ENCODE measurements around the gene CFAP251.
"Not testable (repeated sequence)": the region's sequence is repeated elsewhere in the genome, so short reads cannot be mapped to it uniquely, and the experiment has no call there.

The CFAP251 gene

DNA sequence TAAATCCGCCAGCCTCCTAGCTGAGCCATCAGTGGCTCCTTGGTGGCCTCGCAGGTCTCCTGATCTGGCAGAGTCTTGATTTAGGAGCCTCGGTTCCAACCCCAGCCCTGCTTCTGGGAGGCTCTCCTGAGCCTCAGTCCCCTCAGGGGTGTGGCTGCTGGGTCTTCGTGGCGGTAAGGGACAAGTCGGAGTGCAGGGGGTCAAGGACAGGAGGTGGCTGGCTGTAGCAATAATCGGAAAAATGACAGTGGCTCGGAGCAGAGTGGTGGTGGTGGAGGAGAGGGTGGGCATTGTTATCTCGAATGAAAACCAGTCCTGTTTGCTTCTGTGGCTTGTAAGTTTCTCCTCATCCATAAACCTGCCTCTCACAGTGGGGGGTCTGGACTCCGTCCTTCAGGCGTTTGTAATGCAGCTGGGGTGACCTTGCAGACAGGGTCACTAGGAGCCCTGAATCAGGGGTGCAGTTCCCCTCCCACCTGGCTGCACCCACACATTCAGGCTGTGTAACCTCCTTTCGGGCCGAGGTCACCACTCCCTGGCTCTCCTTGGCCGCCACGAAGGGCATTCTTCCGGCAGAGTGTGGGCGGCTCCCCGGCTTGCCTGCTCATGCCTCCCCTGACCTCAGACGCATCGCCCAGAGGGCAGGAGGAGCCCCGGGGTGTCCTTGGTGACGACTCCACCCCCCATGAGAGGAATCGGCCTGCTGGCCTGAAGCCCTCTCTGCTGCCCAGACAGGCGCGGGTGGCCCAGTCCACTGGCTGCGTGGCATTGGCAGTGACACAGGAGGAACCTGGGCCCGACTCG, 111.4 kb downstream of the CFAP251 start:
- DNase-seq (ENCODE audit: low spot score): no peak

GRCh38 chr12:122030424-122031035, 112.1 kb downstream of the CFAP251 start:
- DNase-seq (ENCODE audit: low spot score): no peak

DNA sequence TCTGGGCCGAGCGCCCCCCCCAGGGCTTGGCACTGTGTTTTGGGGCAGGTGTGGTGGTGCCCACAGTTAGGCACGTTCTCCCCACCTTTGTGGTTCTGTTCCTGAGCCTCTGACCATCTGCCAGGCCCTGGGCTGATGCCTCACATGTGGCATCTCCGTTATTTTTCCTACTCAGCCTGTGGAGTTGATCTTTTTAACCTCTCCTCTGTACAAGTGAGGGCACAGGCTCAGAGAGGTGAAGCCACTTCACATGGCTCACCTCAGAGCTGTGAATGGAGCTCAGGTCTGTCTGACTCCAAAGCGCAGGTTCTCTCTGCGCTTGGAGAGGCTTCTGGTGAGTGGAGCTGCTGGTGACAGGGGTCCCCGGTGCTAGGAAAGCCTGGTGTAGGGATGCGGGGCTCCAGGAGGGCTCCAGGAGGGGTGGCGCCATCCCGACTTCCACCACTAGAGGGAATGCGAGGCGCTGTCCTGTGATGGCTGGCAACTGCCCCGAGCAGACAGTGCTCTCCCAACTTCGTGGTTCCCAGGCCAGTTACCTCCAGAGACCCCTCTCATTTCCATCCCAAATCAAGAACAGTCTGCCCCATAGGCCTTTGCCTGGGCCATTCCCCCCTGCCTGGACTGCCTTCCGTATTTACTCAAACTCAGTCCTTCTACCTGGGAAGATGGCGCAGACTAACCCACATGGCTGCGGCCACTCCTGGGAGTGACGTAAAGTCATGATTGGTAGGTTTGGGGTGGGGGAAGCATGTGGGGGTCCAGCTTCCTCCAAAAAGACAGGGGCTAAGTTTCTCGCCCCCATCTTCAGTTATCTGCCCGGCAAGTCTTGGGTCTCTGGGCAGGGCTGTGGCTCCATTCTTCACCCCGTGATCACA, 113.2 kb downstream of the CFAP251 start:
- DNase-seq (ENCODE audit: low spot score): peak; percentile 73

GRCh38 chr12:122032580-122032979, 114.2 kb downstream of the CFAP251 start:
- no peak for DNase-seq (ENCODE audit: low spot score)

DNA sequence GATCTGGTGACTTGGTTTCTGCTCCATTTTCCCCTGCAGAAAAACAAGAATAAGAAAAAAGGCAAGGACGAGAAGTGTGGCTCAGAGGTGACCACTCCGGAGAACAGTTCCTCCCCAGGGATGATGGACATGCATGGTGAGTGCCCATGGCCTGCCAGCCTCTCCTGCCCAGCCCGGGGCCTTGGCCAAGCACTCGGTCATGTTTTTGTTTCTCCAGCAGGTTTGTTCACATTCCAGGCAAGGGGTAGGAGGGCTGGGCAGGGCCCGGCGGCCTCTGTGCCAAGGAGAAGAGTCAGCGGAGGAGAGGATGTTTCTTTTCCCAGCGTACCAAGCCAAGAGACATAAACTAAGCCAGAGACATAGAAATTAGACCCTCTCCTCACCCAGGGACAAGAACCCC, 116.9 kb downstream of the CFAP251 start:
- DNase-seq (ENCODE audit: low spot score): no peak

DNA sequence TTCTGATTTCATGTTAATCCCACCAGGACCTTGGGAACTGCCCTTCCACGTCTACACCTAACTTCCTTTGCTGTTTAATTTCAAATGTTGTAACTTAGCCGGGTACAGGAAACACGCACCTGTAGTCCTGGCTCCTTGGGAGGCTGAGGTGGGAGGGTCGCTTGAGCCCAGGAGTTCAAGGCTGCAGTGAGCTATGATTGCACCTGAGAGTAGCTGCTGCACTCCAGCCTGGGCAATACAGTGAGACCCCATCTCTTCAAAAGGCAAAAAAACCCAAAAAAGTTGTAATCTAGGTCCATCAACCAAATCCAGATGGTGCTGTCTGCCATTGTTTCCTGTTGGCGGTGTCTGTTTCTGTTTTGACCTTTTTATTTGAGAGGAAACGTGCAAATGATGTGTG, 117.8 kb downstream of the CFAP251 start:
- DNase-seq (ENCODE audit: low spot score): no peak

GRCh38 chr12:122040579-122041386, 122.4 kb downstream of the CFAP251 start:
- no peak for DNase-seq (ENCODE audit: low spot score)

DNA sequence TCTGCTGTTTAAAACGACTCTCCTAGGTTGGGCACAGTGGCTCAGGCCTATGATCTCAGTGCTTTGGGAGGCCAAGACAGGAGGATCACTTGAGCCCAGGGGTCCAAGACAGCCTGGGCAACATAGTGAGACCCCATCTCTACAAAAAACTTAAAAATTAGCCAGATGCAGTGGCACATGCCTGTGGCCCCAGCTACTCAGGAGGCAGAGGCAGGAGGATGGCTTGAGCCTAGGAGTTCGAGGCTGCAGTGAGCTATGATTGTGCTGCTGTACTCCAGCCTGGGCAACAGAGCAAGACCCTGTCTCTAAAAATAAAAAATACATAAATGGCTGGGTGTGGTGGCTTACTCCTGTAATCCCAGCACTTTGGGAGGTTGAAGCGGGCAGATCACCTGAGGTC, 123.1 kb downstream of the CFAP251 start:
- not testable (repeated sequence) for DNase-seq (ENCODE audit: low spot score)

DNA sequence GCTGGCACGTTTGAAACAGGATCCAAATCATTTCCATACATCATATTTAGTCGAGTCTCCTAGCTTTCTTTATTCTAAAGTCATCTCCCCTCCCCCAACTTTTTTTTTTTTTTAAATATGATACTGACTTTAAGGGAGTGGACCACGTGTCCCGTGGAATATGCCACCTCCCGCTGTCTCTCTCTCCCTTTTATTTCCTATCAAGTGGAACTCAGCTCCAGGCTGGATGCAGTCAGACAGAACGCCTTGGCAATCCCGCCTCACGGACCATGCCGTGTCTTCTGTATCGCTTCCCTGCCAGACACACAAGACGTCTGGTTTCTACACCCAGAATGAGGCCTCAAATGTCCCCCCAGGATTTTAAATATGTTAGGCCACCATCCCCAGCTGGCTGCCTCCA, 124.5 kb downstream of the CFAP251 start:
- no peak for DNase-seq (ENCODE audit: low spot score)

DNA sequence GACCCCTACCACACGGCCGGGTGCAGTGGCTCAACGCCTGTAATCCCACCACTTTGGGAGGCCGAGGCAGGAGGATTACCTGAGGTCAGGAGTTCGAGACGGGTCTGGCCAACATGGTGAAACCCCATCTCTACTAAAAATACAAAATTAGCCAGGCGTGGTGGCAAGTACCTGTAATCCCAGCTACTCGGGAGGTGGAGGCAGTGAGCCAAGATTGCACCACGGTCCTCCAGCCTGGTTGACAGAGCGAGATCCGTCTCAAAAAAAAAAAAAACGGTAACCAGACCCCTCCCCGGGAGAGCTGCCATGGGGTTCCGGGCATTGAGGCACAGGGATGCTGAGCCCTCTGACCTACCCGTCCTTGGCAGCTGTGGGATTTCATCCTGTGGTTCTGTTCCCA, 125.1 kb downstream of the CFAP251 start:
- DNase-seq (ENCODE audit: low spot score): no peak

- DNase-seq (ENCODE audit: low spot score): no peak
Observed at GRCh38 chr12:122045262-122045661, 126.9 kb downstream of the CFAP251 start.

DNA sequence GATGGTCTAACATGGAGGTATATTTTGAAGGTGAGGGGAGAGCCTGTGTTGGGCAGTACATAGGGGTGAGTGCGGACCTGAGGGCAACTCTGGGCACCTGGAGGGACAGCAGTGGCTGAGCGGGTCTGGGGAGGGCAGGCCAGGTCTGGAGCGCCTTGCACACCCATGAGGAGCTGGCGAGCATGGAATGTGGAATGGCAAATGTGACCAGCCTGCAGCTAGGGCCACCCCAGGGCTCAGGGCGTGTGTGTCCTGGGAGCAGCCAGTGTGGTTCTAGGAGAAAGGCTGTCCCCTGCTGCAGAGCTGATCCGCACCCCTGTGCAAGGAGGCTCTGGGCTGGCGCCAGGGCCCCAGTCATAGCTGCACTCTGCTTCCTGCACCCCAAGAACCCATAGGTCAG, 127.8 kb downstream of the CFAP251 start:
- DNase-seq (ENCODE audit: low spot score): no peak

GRCh38 chr12:122048151-122048550, 129.8 kb downstream of the CFAP251 start:
- DNase-seq (ENCODE audit: low spot score): no peak

GRCh38 chr12:122049827-122050226, 131.4 kb downstream of the CFAP251 start:
- no peak for DNase-seq (ENCODE audit: low spot score)

DNA sequence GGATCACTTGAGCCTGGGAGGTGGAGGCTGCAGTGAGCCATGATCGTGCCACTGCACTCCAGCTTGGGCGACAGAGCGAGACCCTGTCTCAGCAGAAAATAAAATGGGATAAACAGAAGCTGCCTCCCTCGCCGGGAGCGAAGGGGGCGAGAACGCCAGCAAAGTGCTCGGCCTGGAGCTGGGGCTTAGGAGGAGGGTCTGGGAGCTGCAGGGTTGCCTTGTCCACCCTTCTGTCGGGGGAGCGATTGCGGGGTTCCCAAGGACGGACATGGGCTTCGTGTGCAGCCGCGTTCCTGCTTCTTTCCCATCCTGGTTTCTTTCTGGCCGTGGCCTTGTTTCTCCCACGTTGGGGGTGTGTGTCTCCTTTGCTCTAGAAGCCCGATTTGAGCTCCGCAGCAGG, 132.3 kb downstream of the CFAP251 start:
- DNase-seq (ENCODE audit: low spot score): no peak

DNA sequence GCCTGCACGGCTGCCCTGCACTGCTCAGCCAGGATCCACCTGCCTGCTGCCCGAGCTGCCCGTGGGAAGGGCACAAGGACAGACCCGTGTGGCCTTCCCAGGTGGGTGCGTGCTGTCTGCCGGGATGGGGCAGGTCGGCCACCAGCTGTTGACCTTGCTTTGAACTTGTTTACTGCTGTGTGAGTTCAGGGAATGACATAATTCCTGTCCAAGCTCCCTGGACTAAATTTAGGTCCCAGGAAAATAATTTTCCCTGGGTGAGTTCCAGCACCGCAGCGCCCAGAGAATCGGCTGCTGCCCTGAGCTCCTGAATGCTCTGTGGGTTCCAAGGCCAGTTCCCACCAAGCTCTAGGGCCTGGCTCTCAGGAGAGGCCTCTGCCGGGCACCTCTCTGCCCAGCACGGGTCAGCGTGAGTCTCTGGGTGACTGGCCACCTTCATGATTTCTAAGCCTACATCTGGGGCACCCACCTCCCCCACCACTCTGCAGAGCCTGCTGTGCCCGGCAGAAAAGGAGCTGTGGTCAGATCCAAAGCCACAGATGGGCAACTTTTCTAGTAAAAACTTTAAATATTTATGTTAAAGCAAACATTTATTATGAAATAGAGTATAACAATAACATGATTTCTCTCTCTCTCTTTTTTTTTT, 133.0 kb downstream of the CFAP251 start:
- DNase-seq (ENCODE audit: low spot score): no peak

DNA sequence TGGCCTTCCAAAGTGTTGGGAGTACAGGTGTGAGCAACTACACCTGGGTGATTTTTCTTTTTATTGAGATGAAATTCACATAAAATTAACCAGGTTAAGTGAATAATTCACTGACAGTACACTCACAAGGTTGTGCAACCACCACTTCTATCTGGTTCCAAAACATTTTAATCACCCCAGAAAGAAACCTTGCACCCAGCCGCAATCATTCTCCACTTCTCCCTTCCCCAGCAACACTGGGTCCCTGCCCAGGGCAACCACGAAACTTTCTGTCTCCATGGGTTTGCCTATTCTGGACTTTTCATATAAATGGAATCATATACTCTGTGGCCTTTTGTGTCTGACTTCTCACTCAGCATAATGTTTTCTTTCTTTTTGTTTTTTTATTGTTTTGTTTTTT, 133.9 kb downstream of the CFAP251 start:
- no peak for DNase-seq (ENCODE audit: low spot score)

All from hepatic stellate cell (primary cell).